Heart left ventricle (tissue), 16 donors: ENCODE results near the gene TCTN3. TPM values are rescaled to one million over a fixed set of nuclear protein-coding genes. Genes with fewer than 3 reads are reported as not detected.

Experiments used
- ATAC-seq, 4 donors: fragments of 200-7000 bp; cut with Tn5 transposase; one replicate each; pipeline ENCODE4 v1.9.1; 2020 to 2022; ENCODE audit warnings: moderate library complexity in 4 of 4, mild to moderate bottlenecking in 3 of 4, moderate number of reproducible peaks in 1 of 4
- DNase-seq, 5 donors: peaks; one replicate each; pipeline ENCODE4 v3.0.0-alpha.2; 2020
- H3K27ac ChIP-seq, 12 donors: fragments of 200-600 bp; sonication (generic) in 4 of 12; one replicate each; pipeline versions ENCODE4 v1.5.0 to v1.8.0; 2016 to 2022; ENCODE audit warnings: mild to moderate bottlenecking in 2 of 12
- H3K27me3 ChIP-seq, 9 donors: fragments of 200-600 bp; sonication (generic) in 2 of 9; one replicate each; pipeline versions ENCODE4 v1.5.1 to v1.8.0; 2016 to 2022; ENCODE audit warnings: mild to moderate bottlenecking in 3 of 9
- H3K36me3 ChIP-seq, 9 donors: fragments of 200-600 bp; sonication (generic) in 2 of 9; one replicate each; pipeline versions ENCODE4 v1.5.0 to v1.8.0; 2018 to 2022; ENCODE audit warnings: mild to moderate bottlenecking in 2 of 9
- H3K4me1 ChIP-seq, 12 donors: fragments of 200-600 bp; sonication (generic) in 4 of 12; one replicate each; pipeline versions ENCODE4 v1.5.0 to v1.8.0; 2016 to 2022; ENCODE audit warnings: mild to moderate bottlenecking in 3 of 12
- H3K4me3 ChIP-seq, 12 donors: fragments of 200-600 bp; sonication (generic) in 4 of 12; one replicate each; pipeline versions ENCODE4 v1.5.0 to v1.8.0; 2017 to 2022; ENCODE audit warnings: mild to moderate bottlenecking in 9 of 12, moderate library complexity in 4 of 12
- H3K9me3 ChIP-seq, 12 donors: fragments of 200-600 bp; sonication (generic) in 4 of 12; one replicate each; pipeline versions ENCODE4 v1.5.0 to v1.8.0; 2016 to 2022; ENCODE audit warnings: mild to moderate bottlenecking in 1 of 12
- CTCF ChIP-seq, 12 donors: fragments of 200-600 bp; sonication (generic) in 4 of 12; IDR thresholded peaks; one replicate each; pipeline versions ENCODE4 v1.5.0 to v1.8.0; 2018 to 2022; ENCODE audit warnings: antibody characterized with exemption in 12 of 12, mild to moderate bottlenecking in 5 of 12
- POLR2A ChIP-seq, 2 donors: fragments of 450-650 bp; IDR thresholded peaks; one replicate each; pipeline ENCODE4 v1.6.1; 2017; ENCODE audit warnings: antibody characterized with exemption in 2 of 2, mild to moderate bottlenecking in 2 of 2, moderate library complexity in 2 of 2
- WGBS, 4 donors: extraction: QIAGEN DNeasy Blood & Tissue Kit in 2 of 4; methylation state at CpG; one replicate each; pipeline versions ENCODE4 v1.1.5 to v1.1.7; 2013 to 2018; 5-methylcytosine and 5-hydroxymethylcytosine counted together
- intact Hi-C, 10 donors: fragments of 100-400 bp; cut with DNase I; formaldehyde crosslinking; loops; one replicate each; pipeline versions ENCODE4 v1.11.1 to v1.14.2; 2022
- polyA plus RNA-seq, 2 donors: library from polyadenylated mRNA; stranded (reverse); fragments of 200-250 nt; gene quantifications; one replicate each; pipeline ENCODE4 v1.2.3, GENCODE V29; 2013
- total RNA-seq, 9 donors: library from RNA; depleted of rRNA in 2 of 9; stranded (reverse); fragments of >200 nt in 2 of 9; fragmentation: NEBNext Ultra II Directional in 3 of 9; extraction: Animal tissue kit (Norgen Biotek cat#: 25700) in 3 of 9; gene quantifications; one replicate each; pipeline versions ENCODE4 v1.1.0 to v1.2.4, GENCODE V29; 2016 to 2023
- donor health status: ischemic (EF 13 %, LVEDD 7.1; RV severe dilation, severe dysfunction).
- donor health status: healthy with polysubstance abuse.
- donor health status: DM: no; HTN: yes; CAD: no.
- donor health status: DM: no; HTN: no; CAD: no.
- donor health status: ischemic (EF 25% LVEDD 6.9; RV normal size, moderate dysfunction).
- donor health status: ischemic (EF 25% LVEDD 5.7; RV mildly dilated, moderate dysfunction).
- donor health status: healthy.
- donor health status: DM: yes; HTN: yes; CAD: no.
- donor health status: ischemic (EF 35%, LVEDD 5.7; RV mildly dilated, moderate dysfunction).
- donor health status: nonischemic (EF 11% LVEDD 7.7; RV severe dilation, severe dysfunction).
- donor health status: DM: yes; HTN: yes; CAD: no.
- donor health status: PGD.
- donor health status: ischemic (EF 29% LVEDD 5.4; RV normal size, mild dysfunction).
- donor health status: nonischemic (EF 23%, LVEDD 6.1; RV moderate dilation, normal function).

Gene TCTN3
- total and polyA plus RNA-seq, 11 donors = 4.5 to 22.7 (median 12.3) TPM

GRCh38 chr10:95660283-95660682 lies 33.4 kb downstream of the TCTN3 start:
- Histone ChIP-seq H3K4me1 (peaks cover 0 to 31% (median 14%) of the 10 kb centered on the region in 12 donors), H3K36me3 (peaks cover 0 to 13% (median 7%) of the 10 kb centered on the region in 9 donors), H3K9me3 (no peaks in the 10 kb centered on the region), H3K27me3 (no peaks in the 10 kb centered on the region), H3K27ac (no peak overlapping the region), H3K4me3 (no peak overlapping the region)
- ATAC-seq (no peak), DNase-seq (no peak)
- intact Hi-C loops = no loop called here
- TF ChIP-seq CTCF (IDR thresholded peaks at IDR 0.05) = no peak
- no peak for TF ChIP-seq POLR2A (IDR thresholded peaks at IDR 0.05)

- no peak for ATAC-seq
- Histone ChIP-seq H3K36me3 (peaks cover 0 to 12% (median 7%) of the 10 kb centered on the region in 9 donors), H3K27me3 (no peaks in the 10 kb centered on the region), H3K4me3 (peak overlapping the region in 10 of 12 donors; percentile 85 to 100 (median 88)), H3K4me1 (peaks cover 0 to 20% (median 10%) of the 10 kb centered on the region in 12 donors), H3K9me3 (no peaks in the 10 kb centered on the region), H3K27ac (peak overlapping the region in 3 of 12 donors; percentile 65 to 70 (median 69))
- WGBS, 4 donors = 0 to 95% (median 71%) methylated on average over 1 of the region's 1 CpG
- TF ChIP-seq POLR2A (IDR thresholded peaks at IDR 0.05) (no peak), CTCF (IDR thresholded peaks at IDR 0.05) (no peak)
- no peak for DNase-seq
- intact Hi-C loops = no loop called here
Observed at GRCh38 chr10:95657250-95657649, 36.5 kb downstream of the TCTN3 start.

GRCh38 chr10:95656291-95657164 lies 37.2 kb downstream of the TCTN3 start, which contains the start of gene ALDH18A1:
TSS of gene ALDH18A1 (minus strand) at chr10:95656711. CDS start at chr10:95653377, 3,334 bp downstream.
- ATAC-seq (peak; percentile 91 to 97 (median 97)), DNase-seq (peak; percentile 92 to 97 (median 93))
- Histone ChIP-seq H3K27me3 (no peaks in the 10 kb centered on the region), H3K27ac (peak within 1 kb of the TSS in 10 of 12 donors; percentile 7 to 73 (median 70)), H3K4me3 (peak within 1 kb of the TSS; percentile 75 to 100 (median 87)), H3K9me3 (peaks cover 0 to 5% (median 0%) of the 10 kb centered on the region in 12 donors), H3K36me3 (peaks cover 0 to 19% (median 14%) of the 10 kb centered on the region in 9 donors), H3K4me1 (peaks cover 0 to 20% (median 10%) of the 10 kb centered on the region in 12 donors)
- TF ChIP-seq CTCF (IDR thresholded peaks at IDR 0.05) = no peak
- peak in 1 of 2 donors; percentile 37 for TF ChIP-seq POLR2A (IDR thresholded peaks at IDR 0.05)
- intact Hi-C loops = no loop called here
- WGBS, 4 donors = 0 to 1% (median 1%) methylated on average over 41 to 83 of the region's 83 CpGs
